ENCODE results near the gene USP34.

DNA sequence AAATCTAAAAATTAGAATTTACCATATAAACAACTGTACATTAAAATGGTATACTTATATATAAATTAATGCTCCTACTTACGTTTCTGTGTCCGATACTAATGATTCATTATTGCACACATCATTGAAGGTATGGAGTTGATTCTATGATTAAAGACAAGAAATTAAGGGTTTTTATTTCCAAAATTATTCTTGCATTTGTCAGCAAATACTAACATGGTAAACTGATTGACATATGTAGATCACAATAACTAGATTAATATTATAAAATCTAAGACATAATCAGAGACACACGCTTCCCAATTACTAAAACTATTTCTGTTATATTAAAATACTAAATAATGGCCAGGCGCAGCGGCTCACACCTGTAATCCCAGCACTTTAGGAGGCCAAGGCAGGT lies 92.6 kb downstream of the USP34 start:
- TF ChIP-seq, protein P1, sequence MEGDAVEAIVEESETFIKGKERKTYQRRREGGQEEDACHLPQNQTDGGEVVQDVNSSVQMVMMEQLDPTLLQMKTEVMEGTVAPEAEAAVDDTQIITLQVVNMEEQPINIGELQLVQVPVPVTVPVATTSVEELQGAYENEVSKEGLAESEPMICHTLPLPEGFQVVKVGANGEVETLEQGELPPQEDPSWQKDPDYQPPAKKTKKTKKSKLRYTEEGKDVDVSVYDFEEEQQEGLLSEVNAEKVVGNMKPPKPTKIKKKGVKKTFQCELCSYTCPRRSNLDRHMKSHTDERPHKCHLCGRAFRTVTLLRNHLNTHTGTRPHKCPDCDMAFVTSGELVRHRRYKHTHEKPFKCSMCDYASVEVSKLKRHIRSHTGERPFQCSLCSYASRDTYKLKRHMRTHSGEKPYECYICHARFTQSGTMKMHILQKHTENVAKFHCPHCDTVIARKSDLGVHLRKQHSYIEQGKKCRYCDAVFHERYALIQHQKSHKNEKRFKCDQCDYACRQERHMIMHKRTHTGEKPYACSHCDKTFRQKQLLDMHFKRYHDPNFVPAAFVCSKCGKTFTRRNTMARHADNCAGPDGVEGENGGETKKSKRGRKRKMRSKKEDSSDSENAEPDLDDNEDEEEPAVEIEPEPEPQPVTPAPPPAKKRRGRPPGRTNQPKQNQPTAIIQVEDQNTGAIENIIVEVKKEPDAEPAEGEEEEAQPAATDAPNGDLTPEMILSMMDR (IDR thresholded peaks at IDR 0.05): no peak
- TF ChIP-seq POLR2A (IDR thresholded peaks at IDR 0.05): no peak

Measured in esophagus squamous epithelium (tissue), 4 donors.